ENCODE results near the gene KY.

The KY gene

GRCh38 chr3:134645515-134645914 is 5.3 kb downstream of the KY start:
- no peak for DNase-seq

DNA sequence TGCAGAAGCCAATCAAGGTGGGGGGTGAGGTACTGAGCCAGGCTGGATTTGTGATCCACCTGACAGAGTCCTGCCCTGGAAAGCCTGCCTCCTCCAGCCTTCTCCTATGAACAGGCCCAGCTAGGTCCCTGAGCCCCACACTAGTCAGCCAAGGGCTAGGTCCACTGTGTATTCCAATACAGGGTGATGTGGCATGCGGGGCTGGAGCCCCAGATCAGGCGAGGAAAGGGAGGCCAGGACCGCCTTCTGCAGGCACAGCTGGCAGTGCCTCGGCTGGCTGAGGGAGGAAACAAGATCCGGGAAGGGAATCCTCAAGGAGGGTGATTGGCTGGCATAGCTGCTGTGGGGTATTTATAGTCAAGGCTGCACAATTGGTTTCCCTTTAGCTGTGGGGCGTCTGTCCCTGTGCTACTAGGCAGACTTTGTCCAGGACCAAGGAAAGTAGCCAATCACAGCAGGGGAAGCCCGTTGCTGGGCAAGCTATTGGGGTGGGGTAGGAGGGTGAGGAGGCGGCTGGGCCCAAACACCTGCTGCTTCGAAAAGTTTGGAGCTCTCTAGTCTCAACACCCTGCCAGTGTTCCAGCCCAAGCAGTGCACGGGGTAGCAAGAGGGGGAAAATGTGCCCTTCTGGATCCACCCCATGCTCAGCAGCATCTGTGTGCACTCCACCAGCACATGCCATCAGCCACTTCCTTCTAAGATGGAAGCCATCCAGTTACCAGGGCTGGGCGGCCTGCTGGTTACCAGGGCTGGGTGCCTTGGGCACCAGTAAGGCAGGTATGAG is 5.9 kb downstream of the KY start:
- DNase-seq: peak in 8 of 51 donors; percentile 6 to 54 (median 16)

DNA sequence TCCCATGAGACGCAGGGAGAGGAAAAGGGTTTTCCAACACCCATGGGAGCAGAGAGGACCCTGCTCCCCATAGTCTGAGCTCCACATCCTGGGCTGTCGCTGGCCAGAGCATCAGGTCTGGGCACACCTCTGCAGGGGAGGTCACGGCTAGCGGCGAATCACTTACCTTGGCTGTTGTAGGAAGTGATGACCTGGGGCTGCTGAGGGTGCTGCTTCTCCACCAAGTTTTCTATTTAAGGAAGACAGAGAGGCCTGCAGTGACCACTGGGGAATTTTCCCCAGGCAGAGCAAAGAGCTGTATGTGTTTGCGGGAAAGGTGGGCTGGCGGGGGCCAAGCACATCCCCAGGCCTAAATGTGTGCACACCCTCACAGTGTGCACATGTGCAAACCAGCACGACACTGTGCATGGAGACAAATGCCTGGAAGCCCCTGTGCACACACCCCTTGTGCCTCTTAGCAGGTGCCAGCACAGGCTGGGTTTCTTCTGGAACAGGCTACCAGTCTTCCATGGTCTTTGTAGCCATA is 7.6 kb downstream of the KY start:
- no peak for DNase-seq

- no peak for DNase-seq
Measured at GRCh38 chr3:134642445-134643149, 8.2 kb downstream of the KY start.

DNA sequence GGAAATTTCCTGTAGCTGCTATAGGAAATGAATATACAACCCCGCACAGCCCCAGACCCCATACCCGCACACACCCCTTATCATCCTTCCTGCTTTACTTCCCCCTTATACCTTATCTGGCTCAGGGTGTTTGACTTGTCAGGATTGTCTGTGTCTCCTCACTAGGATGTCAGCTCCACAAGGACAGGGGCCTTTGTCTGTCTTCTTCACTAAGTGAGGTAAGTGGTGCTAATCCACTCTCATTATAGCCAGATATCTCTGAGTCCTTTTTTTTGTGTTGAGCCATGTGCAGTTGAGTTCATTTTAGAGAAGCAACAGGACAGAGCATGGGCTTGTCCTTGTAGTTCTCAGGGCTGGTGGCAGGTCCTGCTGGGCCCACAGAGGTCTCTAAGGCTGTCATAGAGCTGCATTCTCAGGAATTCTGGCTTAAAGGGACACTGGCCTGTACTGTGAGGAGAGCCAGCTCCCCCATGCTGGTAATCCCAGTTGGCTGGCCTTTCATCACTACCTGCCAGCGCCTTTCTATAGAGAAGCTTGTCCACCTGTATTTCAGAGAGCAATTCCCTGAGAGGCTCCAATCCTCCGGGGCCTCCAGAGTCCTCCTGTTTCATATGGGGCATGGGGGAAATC is 9.0 kb downstream of the KY start:
- no peak for DNase-seq

GRCh38 chr3:134640872-134641470 is 9.9 kb downstream of the KY start:
- peak in 6 of 51 donors; percentile 8 to 21 (median 13) for DNase-seq

GRCh38 chr3:134640378-134640777 is 10.4 kb downstream of the KY start:
- DNase-seq: no peak

DNA sequence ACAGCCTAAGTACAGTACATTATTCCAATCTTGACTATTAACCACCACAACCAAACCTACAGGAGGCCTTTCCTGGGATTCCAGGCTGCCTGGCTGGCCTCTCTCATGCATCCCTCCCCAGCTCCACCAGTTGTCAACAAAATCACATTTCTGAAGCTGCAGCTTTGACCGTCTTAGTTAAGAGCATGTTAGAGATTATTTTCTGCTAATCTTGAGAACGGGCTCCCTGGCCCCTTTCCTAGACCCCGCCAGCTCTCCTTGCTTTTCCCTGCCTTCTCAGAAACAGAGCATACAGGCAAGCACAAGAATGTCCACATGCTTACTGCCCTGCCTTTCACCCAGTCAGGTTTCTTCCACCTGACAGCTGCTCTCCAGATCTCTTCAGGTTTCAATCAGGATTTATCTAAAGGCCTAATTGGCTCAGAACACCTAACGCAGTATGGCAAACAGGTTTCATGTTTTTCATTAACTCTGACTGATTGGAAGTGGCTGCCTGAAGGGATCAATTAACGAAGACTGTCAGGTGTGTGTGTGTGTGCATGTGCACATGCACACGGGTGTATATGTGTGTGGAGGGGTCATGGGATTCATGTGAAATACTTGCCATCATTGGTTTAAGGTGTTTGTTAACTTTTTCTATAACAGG is 12.3 kb downstream of the KY start:
- no peak for DNase-seq

- no peak for DNase-seq
Measured at GRCh38 chr3:134636406-134636805, 14.4 kb downstream of the KY start.

DNA sequence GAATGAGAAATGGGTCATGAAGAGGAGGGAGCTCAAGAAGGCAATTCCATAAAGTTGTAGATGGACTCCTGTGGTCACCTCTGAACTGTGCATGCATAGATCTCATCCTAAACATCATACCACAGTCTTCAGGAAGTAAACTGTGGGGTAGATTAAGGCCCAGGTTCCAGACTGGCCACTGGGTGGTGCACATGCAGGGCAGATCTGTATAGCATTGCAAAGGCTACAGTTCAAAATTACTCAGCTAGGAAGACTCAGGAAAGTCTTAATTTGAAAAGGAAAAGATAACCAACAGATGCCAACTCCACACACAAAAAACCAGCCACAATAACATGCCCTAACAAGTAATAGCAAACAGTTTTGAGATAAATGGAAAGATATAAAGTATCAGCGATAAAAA is 20.3 kb downstream of the KY start:
- DNase-seq: no peak

- no peak for DNase-seq
Measured at GRCh38 chr3:134628884-134629283, 21.9 kb downstream of the KY start.

DNA sequence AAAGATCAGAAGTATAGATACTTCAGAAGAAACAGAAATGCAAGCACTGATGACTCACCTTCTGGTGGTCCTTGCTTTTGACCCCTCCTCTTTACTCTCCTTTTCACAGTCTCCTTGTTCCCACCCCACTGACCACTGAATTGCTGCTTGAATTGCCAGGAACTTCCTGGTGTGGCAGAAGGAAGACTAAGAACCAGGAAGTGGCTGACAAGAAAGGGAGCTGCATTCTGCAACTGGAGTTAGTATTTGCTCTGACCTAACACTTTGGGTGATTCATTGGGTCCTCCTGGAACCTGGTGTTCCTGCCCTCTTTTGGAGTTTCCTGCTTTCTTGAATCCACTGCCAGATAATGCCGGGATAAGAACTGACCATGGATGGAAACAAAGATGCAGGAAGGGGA is 23.0 kb downstream of the KY start:
- DNase-seq: no peak

GRCh38 chr3:134625885-134626741 is 24.7 kb downstream of the KY start:
- no peak for DNase-seq

DNA sequence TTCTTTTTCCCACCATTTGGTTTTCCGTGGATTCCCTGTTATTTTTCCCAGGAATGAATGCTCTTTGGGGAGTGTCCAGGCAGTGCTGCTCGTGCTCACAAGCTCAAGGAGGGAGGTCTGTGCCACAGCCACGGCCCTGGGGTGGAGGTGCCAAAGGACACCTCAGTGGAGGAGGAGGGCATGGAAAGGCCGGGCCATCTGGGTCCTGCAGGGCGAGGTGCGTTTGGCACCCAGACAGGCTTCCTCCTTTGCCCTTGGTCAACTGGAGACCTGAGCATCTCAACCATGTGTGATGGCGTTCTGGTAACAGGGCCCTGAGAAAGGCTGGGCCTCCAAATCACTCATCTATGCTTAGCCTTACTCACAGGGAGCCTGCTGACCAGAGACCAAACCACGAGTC is 25.4 kb downstream of the KY start:
- DNase-seq: no peak

- DNase-seq: no peak
Measured at GRCh38 chr3:134624537-134625287, 26.1 kb downstream of the KY start.

- no peak for DNase-seq
Measured at GRCh38 chr3:134623615-134624245, 27.1 kb downstream of the KY start.

GRCh38 chr3:134622806-134623365 is 27.9 kb downstream of the KY start:
- no peak for DNase-seq

- DNase-seq: no peak
Measured at GRCh38 chr3:134621854-134622253, 29.0 kb downstream of the KY start.

All from hypothalamus (tissue), 51 donors.